ENCODE measurements around the gene ALK. TPM values are rescaled to one million over a fixed set of nuclear protein-coding genes. Genes with fewer than 3 reads are reported as not detected.

ALK gene
- total and polyA plus RNA-seq, 2 donors (not counting 1 experiment from before 2014, with no cell fraction given): not detected

DNA sequence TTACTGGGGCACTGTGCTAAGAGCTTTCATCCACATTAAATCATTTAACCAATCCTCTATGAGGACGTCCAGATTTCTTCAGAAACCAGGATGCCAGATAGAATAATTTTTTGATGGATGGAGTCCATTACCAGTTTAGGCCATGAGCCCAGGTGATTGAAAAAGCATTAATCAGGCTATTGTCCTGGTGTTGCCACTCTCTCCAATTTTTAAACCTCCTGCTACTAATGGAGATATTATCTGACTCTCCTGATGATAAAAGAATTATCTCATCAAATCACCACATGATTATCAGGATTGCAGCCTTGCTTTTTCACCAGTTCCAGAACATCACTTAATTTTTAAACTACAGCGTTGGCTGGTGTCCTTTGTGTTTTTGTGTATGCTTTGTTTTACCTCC lies 404.0 kb downstream of the ALK start:
- intact Hi-C loops (cut with micrococcal nuclease): no loop called here
- Mint-ChIP-seq H3K27ac (no peak overlapping the region), H3K4me3 (no peak overlapping the region), H3K9me3 (ENCODE audit: insufficient read depth) (peaks cover 2% of the 10 kb centered on the region), H3K4me1 (no peaks in the 10 kb centered on the region), H3K27me3 (peaks cover 7% of the 10 kb centered on the region)
- POLR2A ChIA-PET: no interaction called here
- no CpG with 5 or more reads among the region's 2 CpGs for WGBS (ENCODE audit: insufficient coverage)
- no peaks in the 10 kb centered on the region for H3K79me2 ChIP-seq (ENCODE audit: control insufficient read depth, insufficient read depth, low read length)
- ATAC-seq (ENCODE audit: low read depth): no peak
- TF ChIP-seq EZH2 (IDR thresholded peaks at IDR 0.05; ENCODE audit: borderline replicate concordance, insufficient read depth, low read depth, low read length, poor library complexity, severe bottlenecking): no peak
- no peak for TF ChIP-seq CTCF (IDR thresholded peaks at IDR 0.05)
- H3K4me1 ChIP-seq (ENCODE audit: control insufficient read depth in 2 of 2, insufficient read depth in 2 of 2, low read length in 2 of 2): no peaks in the 10 kb centered on the region
- H2AFZ ChIP-seq (ENCODE audit: insufficient read depth, low read depth, low read length, poor library complexity, severe bottlenecking): no peak overlapping the region
- H3K27me3 ChIP-seq (replicated peaks in 1 of 4; ENCODE audit: control extremely low read depth in 1 of 4, control insufficient read depth in 3 of 4, insufficient read depth in 4 of 4, low read length in 3 of 4): no peaks in the 10 kb centered on the region
- H3K9ac ChIP-seq (ENCODE audit: low read length): no peak overlapping the region
- CTCF ChIA-PET: no interaction called here
- H4K20me1 ChIP-seq (ENCODE audit: control insufficient read depth, insufficient read depth, low read length, poor library complexity, severe bottlenecking): no peaks in the 10 kb centered on the region
- H3K4me3 ChIP-seq (ENCODE audit: control extremely low read depth in 1 of 5, extremely low read depth in 1 of 5, insufficient read depth in 1 of 5, low read depth in 2 of 5, low read length in 4 of 5): no peak overlapping the region
- no peak for DNase-seq
- no peaks in the 10 kb centered on the region for H3K9me3 ChIP-seq (ENCODE audit: control extremely low read depth in 1 of 3, control insufficient read depth in 2 of 3, insufficient read depth in 1 of 3, low read length in 2 of 3)
- H3K36me3 ChIP-seq (replicated peaks in 1 of 2; ENCODE audit: control extremely low read depth in 1 of 2, control insufficient read depth in 1 of 2, extremely low read depth in 1 of 2, insufficient read depth in 2 of 2, low read length in 1 of 2): no peaks in the 10 kb centered on the region
- no peak overlapping the region for H3K4me2 ChIP-seq (replicated peaks; ENCODE audit: low read depth, low read length, poor library complexity, severe bottlenecking)
- H3K27ac ChIP-seq (ENCODE audit: low read length in 2 of 2): no peak overlapping the region

DNA sequence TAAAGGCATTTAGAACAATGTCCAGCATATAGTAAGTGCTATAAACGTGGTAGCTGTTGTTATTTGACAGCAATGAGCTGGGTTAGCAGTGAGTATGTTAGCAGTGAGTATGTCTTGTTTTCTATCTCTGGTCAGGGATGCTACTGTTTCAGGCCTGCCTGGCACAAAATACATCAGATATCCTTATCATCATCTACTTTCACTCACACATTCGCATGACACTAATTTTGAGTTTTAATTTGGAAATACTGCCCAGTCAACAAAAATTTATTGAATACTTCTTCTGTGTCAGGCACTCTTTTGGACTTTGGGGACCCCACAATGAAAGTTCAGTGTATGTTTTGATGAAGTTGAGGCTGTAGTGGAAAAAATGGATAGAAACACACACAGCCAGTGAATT lies 404.6 kb downstream of the ALK start:
- H3K4me2 ChIP-seq (replicated peaks; ENCODE audit: low read depth, low read length, poor library complexity, severe bottlenecking): no peak overlapping the region
- H3K4me3 ChIP-seq (ENCODE audit: control extremely low read depth in 1 of 5, extremely low read depth in 1 of 5, insufficient read depth in 1 of 5, low read depth in 2 of 5, low read length in 4 of 5): no peak overlapping the region
- no peaks in the 10 kb centered on the region for H4K20me1 ChIP-seq (ENCODE audit: control insufficient read depth, insufficient read depth, low read length, poor library complexity, severe bottlenecking)
- ATAC-seq (ENCODE audit: low read depth) (no peak), DNase-seq (no peak)
- intact Hi-C loops (cut with micrococcal nuclease): no loop called here
- no peak overlapping the region for H2AFZ ChIP-seq (ENCODE audit: insufficient read depth, low read depth, low read length, poor library complexity, severe bottlenecking)
- peaks cover 2% of the 10 kb centered on the region for H3K9me3 Mint-ChIP-seq (ENCODE audit: insufficient read depth)
- no peaks in the 10 kb centered on the region for H3K79me2 ChIP-seq (ENCODE audit: control insufficient read depth, insufficient read depth, low read length)
- no peaks in the 10 kb centered on the region for H3K27me3 ChIP-seq (replicated peaks in 1 of 4; ENCODE audit: control extremely low read depth in 1 of 4, control insufficient read depth in 3 of 4, insufficient read depth in 4 of 4, low read length in 3 of 4)
- WGBS (ENCODE audit: insufficient coverage): no CpG with 5 or more reads among the region's 2 CpGs
- H3K9ac ChIP-seq (ENCODE audit: low read length): no peak overlapping the region
- H3K36me3 ChIP-seq (replicated peaks in 1 of 2; ENCODE audit: control extremely low read depth in 1 of 2, control insufficient read depth in 1 of 2, extremely low read depth in 1 of 2, insufficient read depth in 2 of 2, low read length in 1 of 2): no peaks in the 10 kb centered on the region
- H3K27ac ChIP-seq (ENCODE audit: low read length in 2 of 2): no peak overlapping the region
- H3K9me3 ChIP-seq (ENCODE audit: control extremely low read depth in 1 of 3, control insufficient read depth in 2 of 3, insufficient read depth in 1 of 3, low read length in 2 of 3): no peaks in the 10 kb centered on the region
- TF ChIP-seq CTCF (IDR thresholded peaks at IDR 0.05): no peak
- TF ChIP-seq EZH2 (IDR thresholded peaks at IDR 0.05; ENCODE audit: borderline replicate concordance, insufficient read depth, low read depth, low read length, poor library complexity, severe bottlenecking): no peak
- H3K4me1 ChIP-seq (ENCODE audit: control insufficient read depth in 2 of 2, insufficient read depth in 2 of 2, low read length in 2 of 2): no peaks in the 10 kb centered on the region
- H3K4me1 Mint-ChIP-seq: no peaks in the 10 kb centered on the region
- ChIA-PET POLR2A (no interaction called here), CTCF (no interaction called here)
- peaks cover 7% of the 10 kb centered on the region for H3K27me3 Mint-ChIP-seq
- H3K4me3 Mint-ChIP-seq: no peak overlapping the region
- H3K27ac Mint-ChIP-seq: no peak overlapping the region
